Aortic smooth muscle cell (primary cell): Measurements from ENCODE around the gene PPP1R27. TPM values are rescaled to one million over a fixed set of nuclear protein-coding genes. Genes with fewer than 3 reads are reported as not detected.

ENCODE experiments used
- total RNA-seq: library from RNA; depleted of rRNA; stranded (reverse); fragments of >200 nt; gene quantifications from 2 replicates; pipeline ENCODE4 v1.2.3, GENCODE V29; 2014

Gene PPP1R27
- total RNA-seq: not detected in 2 replicates

GRCh38 chr17:81834831-81835267 is at the start of gene PPP1R27:
Gene PPP1R27 (minus strand): TSS chr17:81835050. CDS start chr17:81834953, 97 bp downstream.

GRCh38 chr17:81870981-81871386 is 36.1 kb upstream of the PPP1R27 start, which contains the start of gene ARHGDIA:
Gene ARHGDIA (minus strand): TSS chr17:81871337. CDS start chr17:81869930, 1,407 bp downstream.

DNA sequence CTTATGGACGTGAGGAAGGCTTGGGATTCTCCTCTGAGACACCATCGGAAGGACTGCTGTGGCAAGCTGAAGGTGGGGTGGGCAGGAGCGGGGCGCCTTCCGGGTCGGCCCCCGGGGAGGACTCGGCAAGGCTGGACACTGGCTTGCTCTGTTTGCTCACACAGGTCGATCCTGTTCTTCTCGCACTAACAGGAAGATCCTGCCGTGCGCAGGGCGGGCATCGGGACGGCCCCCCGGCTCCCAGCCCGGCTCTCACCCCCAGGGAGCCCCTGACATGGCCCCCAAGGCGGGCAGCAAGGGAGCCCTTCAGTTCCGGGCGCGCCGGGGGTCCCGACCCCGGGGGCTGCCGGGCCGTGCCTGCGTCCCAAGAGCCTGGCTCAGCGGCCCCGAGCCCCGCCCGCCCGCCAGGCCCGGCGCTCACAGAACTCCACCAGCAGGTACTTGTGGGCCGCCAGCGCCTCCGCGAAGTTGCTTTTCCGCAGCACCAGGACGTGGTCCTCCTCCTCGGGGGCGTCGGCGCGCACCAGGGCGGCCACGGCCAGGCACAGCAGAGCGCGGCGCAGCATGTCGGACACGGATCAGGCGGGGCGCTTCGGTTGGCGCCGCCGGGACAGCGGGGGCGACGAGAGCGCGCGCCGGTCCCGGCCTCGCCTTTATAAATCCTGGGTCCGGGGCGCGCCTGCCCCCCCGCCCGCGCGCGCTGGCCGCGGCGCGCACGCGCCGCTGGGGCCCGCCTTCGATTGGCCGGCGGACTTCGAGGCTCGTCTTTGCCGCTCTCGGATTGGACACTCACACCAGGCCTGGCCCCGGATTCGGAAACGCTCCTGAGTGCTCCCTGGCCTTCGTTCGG is 25.3 kb upstream of the PPP1R27 start, which contains the start of gene P4HB:
TSS of gene P4HB (minus strand) at position 630 of the 850 bp plus-strand sequence. CDS start at position 566, 64 bp downstream.

DNA sequence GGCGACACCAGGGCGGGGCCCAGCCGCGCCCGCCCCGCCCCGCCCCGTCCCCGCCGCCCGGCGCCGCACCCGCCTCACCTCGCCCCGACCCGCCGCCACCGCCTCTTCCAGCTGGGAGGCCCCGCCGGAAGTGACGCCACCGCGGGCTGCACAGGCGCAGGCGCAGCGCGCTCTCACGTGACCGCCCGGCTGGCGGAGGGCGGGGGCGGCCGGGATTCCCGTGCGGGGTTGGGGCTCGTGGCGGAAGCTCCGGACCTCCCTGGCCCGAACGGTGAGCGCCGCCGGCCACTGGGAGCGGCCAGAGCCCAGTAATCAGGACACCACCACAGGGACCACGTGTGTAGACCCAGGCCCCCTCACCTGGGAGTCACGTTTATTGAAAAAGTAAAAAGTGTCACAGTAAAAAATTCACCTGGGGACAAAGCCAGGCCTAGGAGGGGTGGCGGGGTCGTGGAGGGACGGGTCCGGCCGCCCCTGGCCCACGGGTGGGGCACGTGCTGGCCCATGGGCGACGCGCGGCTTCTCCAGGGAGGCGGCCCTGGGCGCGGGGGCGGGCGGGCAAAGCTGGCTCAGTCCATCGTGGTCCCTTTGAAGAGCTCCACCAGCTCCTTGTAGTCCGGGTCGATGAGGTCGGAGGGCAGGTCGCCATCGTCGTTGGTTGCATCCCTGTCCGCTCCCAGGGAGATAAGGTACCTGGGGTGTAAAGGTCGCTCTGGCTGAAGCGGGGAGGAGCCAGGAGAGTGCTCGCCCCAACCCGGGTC is 1.5 kb downstream of the PPP1R27 start, which contains the start of gene MCRIP1:
TSS of gene MCRIP1 (minus strand) at position 132 of the 761 bp plus-strand sequence. CDS start 8,785 bp downstream, outside the sequence.

DNA sequence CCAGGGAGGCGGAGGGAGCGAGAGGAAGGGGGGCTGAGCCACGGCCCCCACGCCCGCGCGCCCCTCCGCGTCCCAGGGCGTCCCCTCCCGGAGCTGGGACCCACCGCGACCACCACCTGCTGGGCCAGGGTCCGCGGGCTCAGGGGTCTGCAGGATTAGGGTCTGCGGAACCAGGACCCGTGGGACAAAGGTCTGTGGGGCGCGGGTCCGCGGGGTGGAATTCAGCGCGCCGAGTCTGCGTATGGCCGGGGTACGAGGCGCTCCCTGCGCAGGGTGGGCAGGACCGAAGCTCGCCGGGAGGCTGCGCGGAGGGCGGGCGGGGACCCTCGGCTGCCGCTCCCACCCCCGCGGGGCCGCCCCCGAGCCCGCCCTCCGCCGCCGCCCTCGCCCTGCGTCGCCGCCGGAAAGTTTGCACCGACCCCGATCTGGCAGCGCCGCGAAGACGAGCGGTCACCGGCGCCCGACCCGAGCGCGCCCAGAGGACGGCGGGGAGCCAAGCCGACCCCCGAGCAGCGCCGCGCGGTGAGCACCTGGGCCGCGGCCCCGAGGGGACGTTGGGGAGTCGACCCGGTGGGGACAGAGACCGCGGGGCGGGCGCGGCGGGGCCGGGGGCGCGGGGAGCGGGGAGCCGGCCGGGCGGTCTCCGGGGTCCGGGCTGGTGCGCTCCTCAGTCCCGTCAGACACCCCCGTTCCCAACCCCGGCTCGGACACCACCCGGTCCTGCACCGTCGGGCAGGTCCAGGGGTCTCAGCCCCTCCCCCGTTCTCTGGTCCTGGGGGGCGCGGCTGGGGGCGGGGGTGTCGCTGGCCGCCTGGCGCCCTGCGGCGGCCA is 30.9 kb downstream of the PPP1R27 start, which contains the start of gene GCGR:
TSS of gene GCGR (plus strand) at position 423 of the 831 bp plus-strand sequence. CDS start 4,869 bp downstream, outside the sequence.

Other genes starting within 250 kb of the PPP1R27 start
- 67.3 and 72.5 TPM in 2 replicates for gene NPLOC4, start 197.9 kb downstream of the PPP1R27 start, total RNA-seq
- 0.81 and 1.1 TPM in 2 replicates for gene TSPAN10, start 197.9 kb downstream of the PPP1R27 start, total RNA-seq
- not detected in 2 replicates for gene PDE6G, start 178.5 kb downstream of the PPP1R27 start, total RNA-seq
- gene OXLD1, start 168.4 kb downstream of the PPP1R27 start, total RNA-seq: 24.6 and 37.7 TPM in 2 replicates
- gene CCDC137, start 168.3 kb downstream of the PPP1R27 start, total RNA-seq: 5.3 and 9.4 TPM in 2 replicates
- 25.1 and 42.8 TPM in 2 replicates for gene ARL16, start 151.3 kb downstream of the PPP1R27 start, total RNA-seq
- gene HGS, start 151.0 kb downstream of the PPP1R27 start, total RNA-seq: 78.3 and 91.3 TPM in 2 replicates
- 5.2 and 6.3 TPM in 2 replicates for gene MRPL12, start 131.7 kb downstream of the PPP1R27 start, total RNA-seq
- 7.0 and 10.8 TPM in 2 replicates for gene SLC25A10, start 122.8 kb downstream of the PPP1R27 start, total RNA-seq
- not detected in 2 replicates for gene GCGR, start 30.9 kb downstream of the PPP1R27 start, total RNA-seq
- 124 and 145 TPM in 2 replicates for gene MCRIP1, start 1.8 kb downstream of the PPP1R27 start, total RNA-seq
- gene P4HB, start 25.5 kb upstream of the PPP1R27 start, total RNA-seq: 1,018 and 1,063 TPM in 2 replicates
- gene ARHGDIA, start 36.3 kb upstream of the PPP1R27 start, total RNA-seq: 110 and 179 TPM in 2 replicates
- gene ALYREF, start 56.5 kb upstream of the PPP1R27 start, total RNA-seq: 109 and 156 TPM in 2 replicates
- 201 and 265 TPM in 2 replicates for gene ANAPC11, start 56.7 kb upstream of the PPP1R27 start, total RNA-seq
- 0.37 and 0.40 TPM in 2 replicates for gene NPB, start 67.2 kb upstream of the PPP1R27 start, total RNA-seq
- gene PCYT2, start 76.3 kb upstream of the PPP1R27 start, total RNA-seq: 55.0 and 60.2 TPM in 2 replicates
- gene SIRT7, start 83.1 kb upstream of the PPP1R27 start, total RNA-seq: 14.6 and 18.5 TPM in 2 replicates
- 17.0 and 17.3 TPM in 2 replicates for gene MAFG, start 92.7 kb upstream of the PPP1R27 start, total RNA-seq
- 54.8 and 61.3 TPM in 2 replicates for gene PYCR1, start 102.2 kb upstream of the PPP1R27 start, total RNA-seq
- gene MYADML2, start 112.2 kb upstream of the PPP1R27 start, total RNA-seq: under 0.01 TPM in 1 of 2 replicates, not detected in the other
- gene NOTUM, start 126.1 kb upstream of the PPP1R27 start, total RNA-seq: under 0.01 TPM in 1 of 2 replicates, not detected in the other
- gene ASPSCR1, start 142.6 kb upstream of the PPP1R27 start, total RNA-seq: 26.6 and 28.8 TPM in 2 replicates
- 26.2 and 35.1 TPM in 2 replicates for gene CENPX, start 187.8 kb upstream of the PPP1R27 start, total RNA-seq
- gene LRRC45, start 188.3 kb upstream of the PPP1R27 start, total RNA-seq: 12.0 and 17.8 TPM in 2 replicates
- gene RAC3, start 196.6 kb upstream of the PPP1R27 start, total RNA-seq: 4.4 and 4.8 TPM in 2 replicates
- 38.7 and 43.1 TPM in 2 replicates for gene DCXR, start 202.6 kb upstream of the PPP1R27 start, total RNA-seq
- gene RFNG, start 216.8 kb upstream of the PPP1R27 start, total RNA-seq: 23.5 and 26.9 TPM in 2 replicates
- gene GPS1, start 216.8 kb upstream of the PPP1R27 start, total RNA-seq: 76.9 and 97.9 TPM in 2 replicates
- gene DUS1L, start 230.8 kb upstream of the PPP1R27 start, total RNA-seq: 35.7 and 50.7 TPM in 2 replicates